GM12874 (cell line): ENCODE results near the gene OTUB2.
A peak's percentile ranks its signal among the peaks of the same experiment; 100 is the strongest.

ENCODE experiments used
- TF ChIP-seq, protein P1 (sequence below): IDR thresholded peaks from 2 replicates; pipeline ENCODE4 v1.5.1; 2011; ENCODE audit warnings: low read depth, mild to moderate bottlenecking, control low read depth, low read length, moderate library complexity; ENCODE audit not compliant: insufficient read depth

The OTUB2 gene

DNA sequence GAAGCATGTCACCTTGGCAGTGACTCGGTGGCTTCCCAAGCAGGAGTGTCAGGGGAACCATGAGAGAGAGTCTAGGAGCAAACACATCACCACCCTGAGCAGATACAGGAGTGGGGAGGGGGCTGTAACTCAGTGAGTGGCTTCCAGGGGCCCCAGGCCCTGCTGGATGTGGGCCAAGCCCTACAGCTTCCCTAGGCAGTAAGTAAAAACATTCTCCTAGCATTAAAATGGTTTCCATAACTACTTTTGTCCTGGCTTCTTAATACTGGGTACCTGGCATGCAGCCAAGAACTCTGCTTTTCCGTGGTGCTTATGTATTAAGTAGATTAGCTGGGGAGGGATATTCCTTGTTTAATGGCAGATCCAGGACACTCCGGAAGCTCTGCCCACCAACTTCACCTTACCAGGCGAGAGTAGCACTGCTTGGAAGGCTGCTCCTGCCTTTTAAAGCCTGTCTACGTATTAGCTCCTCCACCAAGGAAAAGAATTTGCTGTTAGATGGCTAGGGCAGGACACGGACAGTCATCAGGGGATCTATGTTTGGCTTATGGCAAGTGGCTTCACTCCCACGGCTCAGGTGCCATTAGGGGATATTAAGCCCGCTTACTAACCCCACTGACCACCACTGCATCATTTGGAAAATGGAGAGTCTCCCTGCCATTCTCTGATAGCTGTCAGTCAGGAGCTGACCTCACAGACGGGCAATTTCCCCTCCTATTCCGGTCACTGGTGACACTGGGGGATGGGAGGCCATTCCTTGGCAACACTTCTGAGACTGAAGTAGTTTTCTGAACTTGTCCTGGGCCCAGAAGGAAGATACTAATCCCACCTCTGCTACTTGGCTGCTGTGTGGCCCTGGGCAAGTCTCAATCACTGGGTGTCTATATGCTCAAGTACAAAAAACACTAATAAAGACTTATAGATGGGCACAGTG is 22.8 kb downstream of the OTUB2 start:
- TF ChIP-seq, protein P1, sequence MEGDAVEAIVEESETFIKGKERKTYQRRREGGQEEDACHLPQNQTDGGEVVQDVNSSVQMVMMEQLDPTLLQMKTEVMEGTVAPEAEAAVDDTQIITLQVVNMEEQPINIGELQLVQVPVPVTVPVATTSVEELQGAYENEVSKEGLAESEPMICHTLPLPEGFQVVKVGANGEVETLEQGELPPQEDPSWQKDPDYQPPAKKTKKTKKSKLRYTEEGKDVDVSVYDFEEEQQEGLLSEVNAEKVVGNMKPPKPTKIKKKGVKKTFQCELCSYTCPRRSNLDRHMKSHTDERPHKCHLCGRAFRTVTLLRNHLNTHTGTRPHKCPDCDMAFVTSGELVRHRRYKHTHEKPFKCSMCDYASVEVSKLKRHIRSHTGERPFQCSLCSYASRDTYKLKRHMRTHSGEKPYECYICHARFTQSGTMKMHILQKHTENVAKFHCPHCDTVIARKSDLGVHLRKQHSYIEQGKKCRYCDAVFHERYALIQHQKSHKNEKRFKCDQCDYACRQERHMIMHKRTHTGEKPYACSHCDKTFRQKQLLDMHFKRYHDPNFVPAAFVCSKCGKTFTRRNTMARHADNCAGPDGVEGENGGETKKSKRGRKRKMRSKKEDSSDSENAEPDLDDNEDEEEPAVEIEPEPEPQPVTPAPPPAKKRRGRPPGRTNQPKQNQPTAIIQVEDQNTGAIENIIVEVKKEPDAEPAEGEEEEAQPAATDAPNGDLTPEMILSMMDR: no peak

DNA sequence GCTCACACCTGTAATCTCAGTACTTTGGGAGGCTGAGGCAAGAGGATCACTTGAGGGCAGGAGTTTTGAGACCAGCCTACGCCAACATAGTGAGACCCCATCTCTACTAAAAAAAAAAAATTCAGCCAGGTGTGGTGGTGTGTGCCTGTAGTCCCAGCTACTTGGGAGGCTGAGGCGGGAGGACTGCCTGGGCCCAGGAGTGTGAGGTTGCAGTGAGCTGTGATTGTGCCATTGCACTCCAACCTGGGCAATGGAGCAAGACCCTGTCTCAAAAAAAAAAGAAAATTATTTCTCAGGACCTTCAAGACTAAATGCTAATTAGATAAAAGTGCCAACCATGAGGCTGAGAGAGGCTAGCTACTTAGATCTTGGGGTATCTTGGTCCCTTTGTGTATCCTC is 23.5 kb downstream of the OTUB2 start:
- TF ChIP-seq, protein P1: no peak

DNA sequence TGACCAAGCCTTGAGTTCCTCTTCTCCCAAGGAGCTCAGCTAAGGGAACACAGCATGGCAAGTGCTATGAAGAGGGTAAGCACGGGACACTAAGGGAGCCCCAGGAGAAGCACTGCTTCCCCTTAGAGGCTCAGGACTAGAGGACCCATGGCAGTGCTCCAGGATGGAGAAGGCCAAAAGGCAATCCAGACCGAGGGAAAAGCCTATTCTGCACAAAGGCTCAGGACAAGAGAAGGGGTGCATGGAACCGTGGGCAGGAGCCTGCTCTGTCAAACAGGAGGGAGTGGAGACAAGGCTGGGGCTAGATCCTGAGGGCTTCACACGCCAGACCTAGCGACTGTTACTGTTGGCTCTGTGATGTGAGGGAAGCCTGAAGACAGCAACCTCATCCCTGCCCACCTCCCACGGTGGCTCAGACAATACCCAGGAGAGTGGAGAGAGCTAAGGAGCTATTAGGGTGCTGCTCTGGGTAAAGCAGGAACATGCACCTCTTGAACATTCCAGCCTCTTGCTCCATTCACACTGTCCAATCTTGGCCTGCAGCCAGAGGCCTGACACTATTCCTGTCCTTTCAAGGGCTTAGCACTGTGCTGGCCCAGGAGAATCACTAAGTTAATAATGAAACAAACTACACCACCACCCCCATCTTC is 24.2 kb downstream of the OTUB2 start:
- TF ChIP-seq, protein P1: no peak

DNA sequence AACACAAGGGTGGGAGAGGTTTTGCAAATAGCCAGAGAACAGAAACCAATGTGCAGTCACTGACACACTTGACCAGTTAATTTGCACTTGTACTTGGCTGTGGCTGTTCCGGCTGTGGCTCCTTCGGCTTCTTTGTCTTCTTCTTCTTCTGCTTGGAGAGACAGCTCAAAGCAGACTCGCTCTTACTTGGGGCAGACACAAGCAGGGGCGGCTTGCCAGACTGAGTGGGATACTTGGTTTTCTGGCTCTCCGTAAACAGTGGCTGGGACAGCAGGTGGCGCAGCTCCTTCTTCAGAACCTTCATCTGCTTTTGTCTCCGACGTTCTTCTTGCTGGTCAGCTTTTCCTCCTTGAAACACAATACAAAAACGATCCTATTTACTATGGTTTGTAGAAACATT is 25.0 kb downstream of the OTUB2 start:
- TF ChIP-seq, protein P1: 0 out of 2 replicates have a peak, but pooled peaks have one; percentile 16

DNA sequence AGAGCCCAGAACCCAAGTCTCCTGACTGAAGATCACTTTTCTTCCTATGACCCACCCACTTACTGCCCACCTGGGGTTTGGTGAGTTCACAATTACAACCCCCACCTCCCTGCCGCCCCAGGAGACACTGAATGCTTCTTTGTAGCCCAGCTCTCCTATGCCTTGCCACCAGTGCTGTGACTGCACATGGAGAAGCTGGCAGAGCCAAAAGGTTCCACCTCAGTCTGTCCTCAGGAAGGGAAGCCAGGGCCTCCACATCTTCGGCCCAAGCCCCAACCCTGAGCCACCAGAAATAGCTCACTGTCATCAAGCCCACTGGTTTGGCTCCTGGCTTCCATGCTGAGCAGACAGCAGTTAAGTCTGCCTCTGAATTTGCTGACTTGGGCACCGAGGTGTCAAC is 25.6 kb downstream of the OTUB2 start:
- TF ChIP-seq, protein P1: no peak

DNA sequence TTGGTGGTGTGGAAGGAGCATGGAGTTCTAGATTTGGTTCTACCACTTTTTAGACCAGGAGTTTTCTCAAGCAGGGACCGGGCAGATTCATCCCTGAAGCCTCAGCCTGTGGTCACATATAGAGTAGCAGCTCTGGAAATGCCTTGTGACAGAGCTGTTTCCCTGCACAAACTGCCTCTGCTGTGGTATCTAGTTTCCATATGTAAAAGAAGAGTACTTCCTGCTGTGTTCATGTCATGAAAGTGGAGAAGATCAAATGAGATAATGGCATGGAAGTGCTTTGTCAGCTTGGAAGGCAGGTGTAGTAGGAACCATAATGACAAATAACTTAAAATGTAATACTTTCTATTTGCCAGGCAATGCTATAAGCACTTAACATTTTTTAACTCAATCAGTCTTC is 26.1 kb downstream of the OTUB2 start:
- TF ChIP-seq, protein P1: no peak

DNA sequence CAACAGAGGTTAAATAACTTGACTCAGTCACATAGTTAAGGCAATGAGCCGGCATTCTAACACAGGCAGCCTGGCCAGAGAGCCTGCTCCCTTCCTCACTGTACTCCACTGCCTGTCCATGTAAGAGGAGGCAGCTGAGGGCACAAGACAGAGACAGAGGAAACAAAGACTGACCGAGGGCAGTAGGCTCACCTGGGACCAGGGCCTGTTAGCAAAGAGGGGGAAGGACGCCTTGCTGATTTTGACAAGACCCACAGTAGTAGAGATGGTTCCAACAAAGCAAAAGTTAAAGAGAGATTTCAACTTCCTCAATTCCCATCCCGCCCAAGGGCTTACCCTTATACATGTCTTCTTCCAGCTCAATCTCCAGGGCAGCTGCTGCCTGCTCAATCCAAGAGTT is 26.5 kb downstream of the OTUB2 start:
- TF ChIP-seq, protein P1: no peak
